SHP77 (cell line): ENCODE results near the gene ETV5.

ENCODE experiments used
- DNase-seq, 2 experiments: peaks; one replicate each; lab custom pipeline; 2025; lab: John Stamatoyannopoulos, UW

The ETV5 gene

DNA sequence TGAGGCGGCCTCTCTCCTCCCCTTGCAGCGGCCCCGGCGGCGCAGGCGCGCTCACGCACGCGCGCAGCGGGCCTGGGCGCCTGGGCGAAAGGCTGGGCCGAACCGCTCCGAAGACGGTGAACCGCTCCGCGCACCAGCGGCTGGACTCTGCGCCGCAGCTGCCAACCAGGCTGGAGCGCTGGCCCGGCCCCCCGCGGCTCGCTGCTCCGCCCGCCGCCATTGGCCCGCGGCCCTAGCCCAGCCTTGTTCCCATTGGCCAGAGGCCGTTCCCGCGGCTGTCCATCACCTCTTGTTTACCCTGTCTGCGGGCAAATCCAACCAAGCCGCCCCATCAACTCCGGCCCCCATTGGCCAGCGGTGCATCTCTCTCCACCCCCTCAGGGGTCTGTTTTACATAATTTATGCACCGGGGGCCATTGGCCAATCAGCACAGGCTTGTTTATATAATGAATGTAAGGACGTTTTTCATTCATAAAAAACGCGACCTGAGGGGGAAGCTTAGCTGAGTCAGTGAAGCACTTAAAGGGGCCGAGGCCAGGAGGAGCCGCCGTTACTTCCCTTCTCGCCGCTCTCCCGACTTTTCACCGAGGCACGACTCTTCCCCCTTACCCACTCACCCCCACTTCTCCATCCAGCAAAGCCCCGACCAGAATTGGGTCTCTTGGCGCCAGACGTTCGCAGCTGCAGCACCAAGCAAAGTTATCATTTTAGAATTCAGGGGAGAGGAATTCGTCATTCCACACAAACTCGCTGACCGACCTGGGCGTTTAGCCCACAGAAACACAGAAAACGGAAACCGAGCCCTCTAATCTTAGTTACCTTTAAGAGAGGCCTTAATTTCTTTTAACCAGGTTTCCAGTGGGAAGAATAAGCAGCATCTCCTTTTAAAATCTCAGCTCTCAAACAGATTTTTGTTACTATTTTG is at the start of gene ETV5:
Gene ETV5, minus strand, starts transcription at position 149 of the 925 bp plus-strand sequence. CDS start 3,221 bp downstream, outside the sequence.
- DNase-seq, result peak; percentile 98

DNA sequence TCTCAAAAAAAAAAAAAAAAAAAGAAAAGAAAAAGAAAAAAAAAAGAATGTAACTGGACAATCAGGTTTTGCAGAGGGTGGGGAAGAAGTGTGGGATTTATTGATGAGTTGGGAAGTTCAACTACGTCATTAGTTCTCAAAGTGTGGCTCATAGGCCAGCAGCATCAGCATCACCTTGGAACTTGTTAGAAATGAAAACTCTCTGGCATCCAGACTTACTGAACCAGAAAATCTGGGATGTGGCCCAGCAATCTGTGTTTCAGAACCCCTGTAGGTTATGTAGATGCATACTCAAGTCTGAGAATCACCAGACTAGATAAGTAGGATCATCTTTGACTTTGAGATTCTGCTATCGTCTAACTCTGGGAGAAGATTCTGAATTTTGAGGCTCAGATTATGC is 45.8 kb upstream of the ETV5 start:
- no peak for DNase-seq

DNA sequence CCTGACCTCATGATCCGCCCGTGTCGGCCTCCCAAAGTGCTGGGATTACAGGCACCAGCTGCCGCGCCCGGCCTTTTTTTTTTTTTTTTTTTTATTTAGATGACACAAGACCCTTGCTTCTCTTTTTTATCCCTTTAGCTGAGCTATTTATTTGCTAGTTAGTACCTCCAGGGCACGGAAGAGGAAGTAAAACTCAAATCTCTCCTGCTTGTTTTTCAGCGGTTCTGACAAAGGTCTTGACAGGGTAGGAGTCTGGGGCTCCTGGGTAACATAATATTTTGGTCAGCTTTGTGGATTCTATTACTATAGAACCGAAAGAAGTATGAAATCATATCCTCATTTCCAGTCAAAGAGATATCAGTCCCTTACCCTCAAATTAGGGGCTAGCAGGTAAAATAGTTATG is 44.0 kb upstream of the ETV5 start:
- no peak for DNase-seq

DNA sequence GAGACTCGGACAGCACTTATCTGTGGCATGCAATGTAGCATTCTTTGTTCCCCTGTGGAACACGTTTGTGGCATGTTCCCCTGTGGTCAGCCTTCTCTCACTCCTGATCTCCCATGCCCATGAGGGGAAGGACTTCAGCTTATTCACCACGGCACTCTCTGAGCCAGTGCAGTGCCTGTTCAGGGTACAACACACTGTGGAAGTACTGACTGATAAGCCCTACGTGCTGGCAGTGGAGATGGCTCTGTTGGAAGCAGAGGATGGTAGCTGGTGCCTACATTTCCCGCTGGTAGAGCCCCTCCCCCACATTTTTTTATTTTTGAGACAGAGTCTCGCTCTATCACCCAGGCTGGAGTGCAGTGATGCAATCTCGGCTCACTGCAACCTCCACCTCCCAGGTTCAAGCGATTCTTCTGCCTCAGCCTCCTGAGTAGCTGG is 43.5 kb upstream of the ETV5 start:
- no peak for DNase-seq

DNA sequence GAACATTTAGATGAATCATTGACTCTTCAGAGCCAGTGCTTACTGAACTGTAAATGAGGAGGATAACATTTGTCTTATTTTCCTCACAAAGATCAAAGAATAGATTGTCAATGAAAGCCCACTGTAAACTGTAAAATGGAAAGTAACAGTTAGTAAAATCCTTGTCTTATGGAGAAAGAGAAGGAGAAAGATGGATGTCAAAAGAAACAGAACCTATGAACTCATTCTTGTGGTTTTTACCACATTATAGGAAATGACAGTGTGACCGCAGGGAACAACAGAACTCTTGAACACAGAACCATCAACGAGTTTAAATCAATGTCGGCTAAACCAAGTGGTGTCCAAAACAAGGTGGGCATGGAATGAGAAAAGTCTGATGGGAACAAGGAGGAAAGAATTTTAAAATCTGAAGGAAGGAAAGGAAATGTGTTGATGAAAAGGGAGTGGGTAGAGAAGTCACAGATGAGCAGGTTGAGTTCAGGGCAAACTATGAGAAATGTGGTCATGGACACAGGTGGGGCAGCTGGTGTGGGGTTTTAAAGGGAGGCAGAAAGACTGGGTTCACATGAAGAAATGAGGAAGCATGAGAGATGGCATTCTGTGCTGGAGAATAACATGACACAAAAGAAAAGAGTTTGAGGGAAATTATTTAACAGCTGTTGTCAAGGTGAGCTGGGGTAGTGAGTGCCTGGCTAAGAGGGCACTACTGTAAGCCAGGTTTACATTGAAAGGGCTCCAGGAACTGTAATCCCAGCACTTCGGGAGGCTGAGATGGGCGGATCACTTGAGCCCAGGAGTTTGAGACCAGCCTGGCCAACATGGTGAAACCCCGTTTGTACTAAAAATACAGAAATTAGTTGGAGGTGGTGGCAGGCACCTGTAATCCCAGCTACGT is 42.4 kb upstream of the ETV5 start:
- no peak for DNase-seq

DNA sequence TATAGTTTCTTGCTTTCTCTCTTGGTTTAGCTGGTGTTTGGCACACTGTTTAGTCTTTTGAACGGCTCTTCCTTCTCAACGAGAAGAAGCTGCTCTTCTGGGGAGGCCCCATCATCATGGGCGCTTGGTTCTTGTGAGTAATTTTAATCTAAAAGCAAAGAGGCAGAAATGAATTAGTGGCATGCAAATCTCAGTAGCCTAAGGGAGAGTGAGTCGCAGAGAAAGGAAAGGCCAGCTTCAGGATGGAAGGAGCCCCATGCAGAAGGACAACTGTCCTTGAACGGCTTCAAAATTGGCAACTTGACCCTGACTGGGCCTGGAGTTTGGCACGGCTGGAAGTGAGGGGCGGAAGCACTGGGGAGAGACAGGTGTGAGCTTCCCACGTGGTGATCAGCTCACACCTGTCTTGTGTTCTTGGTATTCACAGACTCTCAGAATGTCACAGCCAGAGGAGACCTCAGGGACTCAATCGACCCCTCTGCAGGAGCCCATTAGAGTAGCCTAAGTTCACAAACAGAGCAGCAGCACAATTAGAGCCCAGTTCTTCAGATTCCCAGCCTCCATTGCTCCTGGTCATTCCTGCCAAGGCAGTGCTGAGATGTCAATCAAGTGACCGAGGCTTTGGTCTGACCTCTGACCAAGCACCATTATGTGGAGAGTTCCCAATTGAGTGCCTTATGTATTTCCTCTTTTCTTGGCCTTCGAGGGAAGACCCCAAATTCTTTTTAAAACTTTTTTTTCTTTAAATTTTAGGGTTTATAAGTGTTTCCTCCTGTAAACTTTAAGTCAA is 41.3 kb upstream of the ETV5 start:
- DNase-seq, result no peak

DNA sequence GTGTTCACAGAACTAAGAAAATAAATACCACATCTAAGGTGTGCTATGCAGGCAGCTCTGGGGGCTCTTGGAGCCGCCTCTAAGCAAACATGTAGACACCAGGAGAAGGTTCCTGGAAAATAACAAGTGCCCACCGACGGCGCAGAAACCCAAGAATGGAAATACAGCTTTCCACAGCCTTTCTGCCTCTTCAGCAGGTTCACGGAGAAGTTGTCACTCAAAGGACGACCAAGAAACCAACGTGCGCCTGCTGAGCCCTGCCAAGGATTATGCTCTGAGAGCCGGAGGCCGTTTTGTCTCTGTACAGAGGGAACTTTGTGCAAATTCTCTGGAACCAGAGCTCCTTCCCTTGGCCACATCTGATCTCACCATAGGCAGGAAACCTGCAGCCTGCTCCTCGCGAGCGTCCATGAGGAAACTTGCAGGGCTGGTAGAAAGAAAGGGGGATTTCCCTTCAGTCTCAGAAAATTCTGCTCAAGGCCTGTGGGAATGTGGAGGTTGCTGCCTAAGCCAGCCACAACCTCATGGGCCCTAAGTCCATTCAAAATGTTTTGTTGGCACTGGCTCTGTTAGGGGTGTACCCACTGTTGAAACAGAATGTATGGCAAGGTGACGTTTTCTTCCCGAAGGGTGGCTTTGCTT is 40.6 kb upstream of the ETV5 start:
- no peak for DNase-seq

DNA sequence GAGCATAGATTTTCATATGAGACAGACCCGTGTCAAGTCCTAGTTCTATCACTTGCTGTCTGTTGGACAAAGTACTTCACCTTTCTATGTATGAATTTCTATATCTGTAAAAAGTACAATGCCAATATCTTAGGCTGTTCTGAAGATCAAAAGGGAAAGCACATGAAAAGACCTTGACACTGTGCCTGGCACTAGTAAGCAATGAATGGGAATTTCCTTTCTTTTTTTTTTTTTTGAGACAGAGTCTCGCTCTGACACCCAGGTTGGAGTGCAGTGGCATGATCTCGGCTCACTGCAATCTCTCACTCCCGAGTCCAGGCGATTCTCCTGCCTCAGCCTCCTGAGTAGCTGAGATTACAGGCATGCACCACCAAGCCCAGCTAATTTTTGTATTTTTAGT is 35.4 kb upstream of the ETV5 start:
- DNase-seq, result no peak

DNA sequence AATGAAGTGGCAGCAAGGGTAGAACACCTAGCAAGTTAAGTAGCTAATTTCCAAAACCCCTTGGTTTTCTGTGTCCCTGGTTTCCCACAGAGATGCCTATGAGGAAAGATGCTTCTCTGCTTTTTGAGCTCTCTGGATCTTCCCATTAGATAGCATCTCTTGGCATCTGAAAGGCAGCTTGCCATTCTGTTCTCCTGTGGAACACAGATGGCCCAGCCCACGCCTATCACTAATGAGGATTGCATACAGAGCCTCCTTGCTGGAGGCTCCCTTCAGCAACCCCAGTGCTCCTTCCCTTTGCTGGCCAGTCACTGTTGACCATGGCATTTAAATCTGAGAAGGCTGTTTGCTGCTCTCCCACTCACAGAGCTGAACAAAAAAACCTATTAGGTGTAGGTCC is 34.4 kb upstream of the ETV5 start:
- no peak for DNase-seq

DNA sequence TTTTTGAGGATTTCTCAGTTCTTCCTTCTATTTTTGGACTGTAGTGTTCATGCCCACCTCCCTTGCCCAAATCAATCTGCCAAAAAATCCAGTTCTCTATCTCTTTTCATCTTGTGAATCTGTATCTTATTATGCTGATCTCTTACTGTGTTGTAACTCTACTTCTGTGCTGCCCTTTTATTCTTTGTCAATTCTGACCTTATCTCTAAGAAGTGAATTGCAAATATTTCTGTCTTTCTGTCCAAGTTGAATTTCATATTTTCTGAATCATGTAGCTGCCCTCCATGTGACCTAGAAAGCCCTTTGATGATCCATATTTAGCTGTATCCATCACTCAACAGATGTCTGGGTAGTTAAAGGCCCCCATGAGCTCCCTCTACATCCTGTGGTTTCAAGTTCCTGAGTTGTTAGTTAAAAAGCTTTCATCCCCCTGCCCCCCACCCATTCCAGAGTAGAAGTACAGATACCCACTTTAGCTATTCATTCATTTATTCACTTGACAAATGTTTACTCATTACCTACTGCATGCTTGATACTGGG is 33.6 kb upstream of the ETV5 start:
- DNase-seq, result no peak

DNA sequence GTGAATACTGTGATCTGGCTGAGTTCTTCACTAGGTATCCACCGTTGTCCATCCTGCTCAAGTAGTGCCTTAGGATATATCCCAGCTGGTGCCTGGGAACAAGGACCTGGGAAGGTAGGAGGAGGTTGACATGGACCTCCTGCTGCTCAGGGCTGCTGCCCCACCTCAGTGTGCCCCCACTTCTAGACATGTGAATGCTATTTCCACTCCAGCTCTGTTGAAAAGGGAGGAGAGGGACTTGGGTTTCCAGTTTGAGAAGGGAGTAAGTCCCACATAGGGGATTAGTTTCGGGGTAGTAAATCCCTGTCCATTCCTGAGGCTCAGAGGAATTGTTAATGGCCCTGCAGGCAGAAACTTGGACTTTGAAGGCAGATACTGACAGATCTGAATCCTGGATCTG is 32.9 kb upstream of the ETV5 start:
- DNase-seq, result no peak

DNA sequence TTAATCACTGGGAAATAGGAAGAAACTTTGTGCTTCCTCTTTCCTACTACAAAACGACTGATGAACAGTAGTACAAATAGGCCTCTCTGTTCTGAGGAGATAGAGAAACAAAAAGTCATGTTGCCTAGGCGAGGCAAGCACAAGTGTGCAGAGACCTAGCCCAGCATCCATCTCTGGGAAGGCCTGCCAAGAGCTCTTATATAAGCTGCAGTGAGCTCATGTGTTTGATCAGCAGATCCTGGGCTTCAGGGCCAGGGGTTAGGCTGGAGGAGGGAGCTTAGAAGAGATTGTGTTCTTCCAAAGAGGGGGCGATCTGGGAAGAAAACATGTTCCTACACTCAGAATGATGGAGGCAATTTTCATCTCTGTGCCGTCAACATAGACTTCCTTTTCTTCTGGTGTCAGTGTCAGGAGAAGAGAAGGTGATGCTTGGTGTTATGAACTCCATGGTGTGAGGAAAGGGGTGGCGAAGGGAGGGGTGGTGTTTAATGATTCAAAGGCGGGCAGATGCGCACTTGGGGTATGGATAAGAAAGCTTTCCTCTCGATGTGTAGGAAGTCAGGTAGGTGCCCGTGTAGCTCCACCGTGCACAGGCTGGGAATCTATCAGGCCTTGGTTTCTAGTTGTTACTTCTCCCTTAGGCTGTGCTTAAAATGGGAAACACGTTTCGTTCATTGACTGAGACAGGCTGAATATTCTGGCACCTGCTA is 29.5 kb upstream of the ETV5 start:
- DNase-seq, result no peak

DNA sequence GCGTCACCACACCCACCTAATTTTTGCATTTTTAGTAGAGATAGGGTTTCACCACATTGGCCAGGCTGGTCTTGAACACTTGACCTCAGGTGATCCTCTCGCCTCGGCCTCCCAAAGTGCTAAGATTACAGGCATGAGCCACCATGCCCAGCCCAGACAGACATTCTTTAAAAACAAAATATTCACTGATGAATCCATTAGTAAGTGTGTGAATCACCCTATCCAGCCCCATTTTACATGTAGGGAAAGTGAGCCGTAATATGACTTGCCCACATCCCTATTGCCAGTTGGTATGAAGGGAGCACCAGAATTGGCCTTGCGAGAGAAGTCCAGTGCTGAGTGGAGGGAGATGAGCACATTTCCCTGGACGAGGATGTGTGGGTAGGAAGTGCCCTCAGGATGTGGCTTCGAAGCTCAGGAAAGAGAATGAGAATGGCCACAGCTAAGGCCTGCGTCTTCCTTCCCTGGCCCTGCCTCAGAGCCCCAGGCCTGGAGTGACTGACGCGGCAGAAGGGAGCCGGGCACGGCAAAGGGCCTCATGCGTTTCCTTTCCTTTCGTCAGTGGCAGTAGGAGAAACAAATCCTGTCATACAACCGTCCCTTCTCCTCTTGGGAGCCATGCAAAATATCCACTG is 28.3 kb upstream of the ETV5 start:
- DNase-seq, result no peak

DNA sequence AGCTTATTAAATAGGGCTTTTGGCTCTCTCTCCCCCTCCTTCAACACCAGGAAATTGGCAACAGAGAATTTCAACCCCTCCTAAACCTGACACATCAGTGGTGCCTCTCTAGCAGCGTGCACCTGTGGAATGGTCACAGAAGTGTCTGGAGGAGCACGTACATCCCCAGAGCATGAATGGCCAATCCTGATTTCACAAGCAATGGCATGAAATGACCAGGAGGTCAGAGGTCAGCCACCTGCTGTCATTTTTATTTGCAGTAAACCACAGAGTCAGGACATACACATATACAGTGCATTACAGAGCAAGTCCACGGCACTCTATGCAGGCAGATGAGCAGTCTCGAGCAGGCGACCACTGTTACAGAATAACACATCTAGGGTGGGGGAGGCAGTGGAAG is 25.1 kb upstream of the ETV5 start:
- no peak for DNase-seq

DNA sequence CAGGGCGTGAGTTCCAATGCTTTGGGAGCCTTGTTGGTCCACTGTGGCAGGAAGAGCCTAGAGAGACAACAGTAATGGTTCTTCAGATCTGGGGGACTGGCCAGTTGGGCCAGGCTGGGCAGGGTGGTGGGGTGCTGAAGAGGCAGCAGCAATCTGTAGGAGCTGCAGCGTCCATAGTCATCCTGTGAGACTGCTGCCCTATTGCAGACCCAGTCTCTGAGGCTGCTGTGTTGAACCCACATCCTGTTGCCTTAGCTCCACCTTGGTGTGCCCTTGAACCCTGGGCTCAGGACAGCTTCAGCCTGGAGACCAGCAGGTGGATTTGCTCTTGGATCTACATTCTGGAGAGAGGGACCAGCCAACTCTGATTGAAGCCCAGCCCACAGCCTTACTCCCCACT is 23.6 kb upstream of the ETV5 start:
- DNase-seq, result no peak

DNA sequence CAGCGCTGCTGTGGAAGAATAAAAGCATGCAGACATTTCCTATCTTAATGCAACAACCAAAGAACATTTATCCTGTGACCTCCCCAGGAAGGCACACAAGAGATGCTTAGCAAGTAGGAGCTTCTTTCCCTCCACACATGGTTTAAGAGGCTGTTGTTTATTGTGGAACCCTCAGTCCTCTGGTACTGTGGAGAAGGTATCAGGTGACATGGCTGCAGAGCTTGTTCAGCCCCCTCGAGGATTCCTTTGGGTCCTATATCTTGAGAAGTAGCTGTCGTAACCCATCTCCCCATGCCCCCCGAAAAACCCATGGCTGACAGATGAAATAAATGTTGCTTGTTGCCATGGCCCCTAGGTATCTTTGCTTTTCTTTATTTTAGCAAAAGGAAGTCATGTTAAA is 20.3 kb upstream of the ETV5 start:
- DNase-seq, result no peak

DNA sequence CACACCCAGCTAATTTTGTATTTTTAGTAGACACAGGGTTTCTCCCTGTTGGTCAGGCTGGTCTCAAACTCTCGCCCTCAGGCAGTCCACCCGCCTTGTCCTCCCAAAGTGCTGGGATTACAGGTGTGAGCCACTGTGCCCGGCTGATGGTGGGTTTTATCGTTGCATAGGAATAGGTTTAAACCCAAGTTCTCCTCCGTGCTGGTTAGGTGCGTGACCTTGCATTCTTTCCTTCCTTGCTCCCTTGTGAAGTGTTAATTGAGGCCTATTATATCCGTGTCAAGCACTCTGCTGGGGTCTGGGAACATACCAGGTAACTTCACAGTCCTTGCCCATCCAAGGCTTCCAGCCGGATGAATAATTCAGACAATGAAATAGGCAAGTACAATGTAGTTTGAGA is 19.3 kb upstream of the ETV5 start:
- DNase-seq, result no peak

DNA sequence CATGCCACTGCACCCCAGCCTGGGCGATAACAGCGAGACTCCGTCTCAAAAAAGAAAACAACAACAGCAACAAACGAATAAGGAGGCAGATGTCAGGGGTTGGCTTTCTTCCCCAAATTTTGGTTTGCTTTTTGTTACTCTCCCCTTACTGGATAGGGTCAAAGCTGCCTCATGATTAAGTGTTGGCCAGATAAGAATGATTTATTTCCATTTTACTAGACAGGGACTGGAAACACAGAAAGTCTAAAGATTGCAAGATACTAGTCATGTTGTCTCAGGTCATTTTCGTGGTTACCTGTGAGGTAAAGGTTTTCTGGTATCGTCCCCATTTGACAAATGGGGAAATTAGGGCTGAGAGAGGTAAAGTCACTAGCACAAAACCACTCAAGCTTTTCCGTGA is 18.6 kb upstream of the ETV5 start:
- no peak for DNase-seq

DNA sequence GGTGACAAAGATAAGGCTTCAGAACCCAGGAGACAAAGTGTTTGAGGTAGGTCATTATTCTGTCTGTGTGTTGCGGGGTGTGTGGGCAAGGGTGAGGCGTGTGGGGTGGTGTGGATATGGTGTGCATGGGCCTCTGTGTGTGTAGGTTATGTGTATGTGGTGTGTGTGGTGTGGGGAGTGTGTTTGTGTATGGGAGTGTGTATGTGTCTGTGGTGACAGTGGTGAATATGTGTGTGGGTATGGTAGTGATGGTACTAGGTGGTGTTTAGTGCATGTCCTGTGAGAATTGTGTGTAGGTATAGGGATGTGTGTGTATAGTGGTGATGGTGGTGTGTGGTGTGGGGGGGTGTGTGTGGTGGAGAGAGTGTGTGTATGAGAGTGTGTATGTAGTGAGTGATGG is 16.2 kb upstream of the ETV5 start:
- DNase-seq, result no peak

DNA sequence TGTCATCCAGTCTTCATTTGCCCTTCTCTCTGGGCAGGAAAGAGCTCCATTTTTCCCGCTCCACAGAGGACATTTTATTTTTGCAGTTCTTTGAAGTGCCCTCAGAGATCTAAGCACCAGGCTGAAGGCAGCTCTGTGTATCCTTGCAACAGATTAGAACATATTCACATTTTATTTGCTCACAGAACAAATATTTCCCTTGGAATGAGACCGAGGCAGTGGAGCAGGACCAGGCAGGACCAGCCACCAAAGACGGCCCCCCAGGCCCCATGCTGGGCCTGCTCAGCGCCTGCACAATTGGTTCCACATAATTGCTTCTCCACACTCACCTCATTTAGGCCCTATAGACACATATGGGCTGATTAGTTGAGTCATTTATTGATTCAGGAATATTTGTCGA is 15.7 kb upstream of the ETV5 start:
- no peak for DNase-seq
